Esophagus squamous epithelium (tissue), 4 donors: ENCODE data around the gene POM121.
"Not testable (repeated sequence)": the region's sequence is repeated elsewhere in the genome, so short reads cannot be mapped to it uniquely, and the experiment has no call there.

Experiments used
- POLR2A ChIP-seq, 4 donors: fragments of 450-650 bp; IDR thresholded peaks; one replicate each; pipeline ENCODE4 v1.6.1; 2017; ENCODE audit warnings: antibody characterized with exemption in 4 of 4, mild to moderate bottlenecking in 4 of 4, moderate library complexity in 3 of 4
- TF ChIP-seq, protein P1 (sequence below), 6 experiments: fragments of 450-650 bp in 4 of 6; fragments of 200-600 bp in 2 of 6; sonication (generic) in 2 of 6; IDR thresholded peaks; one replicate each; pipeline ENCODE4 v1.5.1; 2016 to 2019; ENCODE audit warnings: antibody characterized with exemption in 6 of 6, mild to moderate bottlenecking in 4 of 6, moderate library complexity in 4 of 6

DNA sequence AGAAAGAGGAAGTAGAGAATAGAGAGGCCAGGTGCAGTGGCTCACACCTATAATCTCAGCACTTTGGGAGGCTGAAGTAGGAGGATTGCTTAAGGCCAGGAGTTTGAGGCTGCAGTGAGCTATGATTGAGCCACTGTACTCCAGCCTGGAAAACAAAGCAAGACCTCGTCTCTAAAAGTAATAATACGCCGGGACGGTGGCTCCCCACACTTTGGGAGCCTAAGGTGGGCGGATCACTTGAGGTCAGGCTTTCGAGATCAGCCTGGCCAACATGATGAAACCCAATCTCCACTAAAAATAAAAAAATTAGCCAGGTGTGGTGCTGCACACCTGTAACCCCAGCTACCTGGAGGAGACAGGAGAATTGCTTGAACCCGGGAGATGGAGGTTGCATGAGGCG, 70.6 kb downstream of the POM121 start:
- TF ChIP-seq, protein P1, sequence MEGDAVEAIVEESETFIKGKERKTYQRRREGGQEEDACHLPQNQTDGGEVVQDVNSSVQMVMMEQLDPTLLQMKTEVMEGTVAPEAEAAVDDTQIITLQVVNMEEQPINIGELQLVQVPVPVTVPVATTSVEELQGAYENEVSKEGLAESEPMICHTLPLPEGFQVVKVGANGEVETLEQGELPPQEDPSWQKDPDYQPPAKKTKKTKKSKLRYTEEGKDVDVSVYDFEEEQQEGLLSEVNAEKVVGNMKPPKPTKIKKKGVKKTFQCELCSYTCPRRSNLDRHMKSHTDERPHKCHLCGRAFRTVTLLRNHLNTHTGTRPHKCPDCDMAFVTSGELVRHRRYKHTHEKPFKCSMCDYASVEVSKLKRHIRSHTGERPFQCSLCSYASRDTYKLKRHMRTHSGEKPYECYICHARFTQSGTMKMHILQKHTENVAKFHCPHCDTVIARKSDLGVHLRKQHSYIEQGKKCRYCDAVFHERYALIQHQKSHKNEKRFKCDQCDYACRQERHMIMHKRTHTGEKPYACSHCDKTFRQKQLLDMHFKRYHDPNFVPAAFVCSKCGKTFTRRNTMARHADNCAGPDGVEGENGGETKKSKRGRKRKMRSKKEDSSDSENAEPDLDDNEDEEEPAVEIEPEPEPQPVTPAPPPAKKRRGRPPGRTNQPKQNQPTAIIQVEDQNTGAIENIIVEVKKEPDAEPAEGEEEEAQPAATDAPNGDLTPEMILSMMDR (IDR thresholded peaks at IDR 0.05) = not testable (repeated sequence)
- TF ChIP-seq POLR2A (IDR thresholded peaks at IDR 0.05) = not testable (repeated sequence)
